Gastroesophageal sphincter (tissue), 3 donors: ENCODE measurements around the gene SPATA21.

Experiments used
- CTCF ChIP-seq, 4 experiments: fragments of 200-600 bp in 2 of 4; fragments of 450-650 bp in 2 of 4; sonication (generic) in 1 of 4; IDR thresholded peaks; one replicate each; pipeline ENCODE4 v1.5.1; 2017 to 2019; ENCODE audit warnings: antibody characterized with exemption in 4 of 4, mild to moderate bottlenecking in 2 of 4, moderate library complexity in 2 of 4
- EP300 ChIP-seq: sonication (generic); formaldehyde crosslinking; IDR thresholded peaks from one replicate; pipeline ENCODE4 v1.6.1; 2017; ENCODE audit warnings: antibody characterized with exemption, mild to moderate bottlenecking
- POLR2A ChIP-seq, 2 donors: fragments of 450-650 bp; IDR thresholded peaks; one replicate each; pipeline ENCODE4 v1.6.1; 2017; ENCODE audit warnings: antibody characterized with exemption in 2 of 2, mild to moderate bottlenecking in 2 of 2, moderate library complexity in 1 of 2
- POLR2AphosphoS5 ChIP-seq: sonication (generic); formaldehyde crosslinking; IDR thresholded peaks from one replicate; pipeline ENCODE4 v1.6.1; 2017; ENCODE audit warnings: antibody characterized with exemption

GRCh38 chr1:16375521-16376340 lies 61.5 kb downstream of the SPATA21 start:
- no peak for TF ChIP-seq POLR2A (IDR thresholded peaks at IDR 0.05)
- TF ChIP-seq CTCF (IDR thresholded peaks at IDR 0.05) = no peak
- TF ChIP-seq POLR2AphosphoS5 = no peak
- TF ChIP-seq EP300 = no peak
